Measurements from ENCODE around the gene RTP1. TPM values are rescaled to one million over a fixed set of nuclear protein-coding genes. Genes with fewer than 3 reads are reported as not detected.
"Not testable (repeated sequence)": the region's sequence is repeated elsewhere in the genome, so short reads cannot be mapped to it uniquely, and the experiment has no call there.

The RTP1 gene
- polyA plus RNA-seq, 1 of the 3 experiments (the other 2 are of a cell fraction): not detected

DNA sequence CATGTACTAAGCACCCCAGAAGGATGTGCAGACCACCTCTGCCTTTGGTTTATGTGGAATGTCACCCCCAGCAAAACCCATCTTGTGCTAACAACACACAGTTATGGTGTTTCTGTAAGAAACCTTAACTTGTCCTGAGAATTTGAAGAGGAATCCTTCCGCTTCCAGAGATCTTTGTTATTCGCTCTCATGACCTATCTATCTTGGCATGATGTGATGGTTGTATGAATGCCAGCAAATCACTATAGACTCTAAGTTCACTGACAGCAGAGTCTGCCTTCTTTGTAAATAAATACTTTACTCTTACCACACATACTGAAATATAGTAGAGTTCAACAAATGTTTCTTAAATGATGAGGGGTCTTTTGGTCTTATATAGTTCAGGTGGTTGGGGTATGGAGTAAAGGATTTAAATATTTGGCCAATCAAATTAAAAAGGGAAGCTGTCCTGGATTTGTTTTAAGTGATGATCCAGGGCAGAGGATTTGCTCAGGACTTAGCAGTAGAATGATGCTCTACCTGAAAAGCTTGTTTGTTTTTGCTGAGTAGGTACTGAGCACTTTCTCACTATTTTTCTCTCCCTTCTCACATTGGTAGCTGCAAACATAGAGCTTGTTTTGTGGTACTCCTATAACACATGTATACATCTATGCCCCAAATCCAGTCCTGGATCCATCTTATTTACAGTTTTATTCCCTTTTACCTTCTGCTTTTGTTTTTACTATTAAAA lies 27.9 kb upstream of the RTP1 start:
- Histone ChIP-seq H3K36me3 (replicated peaks in 1 of 2; ENCODE audit: control insufficient read depth in 1 of 2, insufficient read depth in 2 of 2, low read length in 1 of 2) (no peaks in the 10 kb centered on the region), H3K4me3 (ENCODE audit: low read depth in 2 of 2, low read length in 1 of 2) (no peak overlapping the region), H4K20me1 (ENCODE audit: insufficient read depth) (no peaks in the 10 kb centered on the region), H3K27ac (ENCODE audit: low read depth in 2 of 2, low read length in 1 of 2) (no peak overlapping the region), H3K9ac (no peak overlapping the region), H3K4me2 (no peak overlapping the region), H3K4me1 (ENCODE audit: control insufficient read depth in 1 of 2, insufficient read depth in 2 of 2, low read depth in 1 of 2, low read length in 1 of 2) (no peaks in the 10 kb centered on the region), H3K79me2 (ENCODE audit: insufficient read depth) (no peaks in the 10 kb centered on the region), H3K9me2 (no peaks in the 10 kb centered on the region), H3K27me3 (ENCODE audit: insufficient read depth) (no peaks in the 10 kb centered on the region), H2AFZ (ENCODE audit: low read depth) (no peak overlapping the region), H3F3A (replicated peaks; ENCODE audit: insufficient read depth) (no peaks in the 10 kb centered on the region), H3K9me3 (no peaks in the 10 kb centered on the region)
- TF ChIP-seq, protein P1, sequence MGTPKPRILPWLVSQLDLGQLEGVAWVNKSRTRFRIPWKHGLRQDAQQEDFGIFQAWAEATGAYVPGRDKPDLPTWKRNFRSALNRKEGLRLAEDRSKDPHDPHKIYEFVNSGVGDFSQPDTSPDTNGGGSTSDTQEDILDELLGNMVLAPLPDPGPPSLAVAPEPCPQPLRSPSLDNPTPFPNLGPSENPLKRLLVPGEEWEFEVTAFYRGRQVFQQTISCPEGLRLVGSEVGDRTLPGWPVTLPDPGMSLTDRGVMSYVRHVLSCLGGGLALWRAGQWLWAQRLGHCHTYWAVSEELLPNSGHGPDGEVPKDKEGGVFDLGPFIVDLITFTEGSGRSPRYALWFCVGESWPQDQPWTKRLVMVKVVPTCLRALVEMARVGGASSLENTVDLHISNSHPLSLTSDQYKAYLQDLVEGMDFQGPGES (IDR thresholded peaks at IDR 0.05; ENCODE audit: low read depth, low read length): no peak
- no peak for TF ChIP-seq EZH2phosphoT487 (IDR thresholded peaks at IDR 0.05; ENCODE audit: borderline replicate concordance, low read depth)
- TF ChIP-seq RXRA (IDR thresholded peaks at IDR 0.05; ENCODE audit: borderline replicate concordance, low read depth): no peak
- no peak for TF ChIP-seq TEAD4 (IDR thresholded peaks at IDR 0.05; ENCODE audit: borderline replicate concordance, insufficient read depth)
- TF ChIP-seq EP300 (IDR thresholded peaks at IDR 0.05; ENCODE audit: borderline replicate concordance in 1 of 2, low read depth in 1 of 2, low read length in 1 of 2): no peak
- no peak for TF ChIP-seq MXI1 (IDR thresholded peaks at IDR 0.05; ENCODE audit: low read depth, low read length)
- no peak for TF ChIP-seq SIN3A (IDR thresholded peaks at IDR 0.05; ENCODE audit: borderline replicate concordance, low read depth, low read length)
- no peak for TF ChIP-seq ELF1 (IDR thresholded peaks at IDR 0.05)
- TF ChIP-seq GATA2 (CRISPR knock-in tag; IDR thresholded peaks at IDR 0.05): no peak
- 79% methylated on average over 2 of the region's 2 CpGs for WGBS (ENCODE audit: low lambda C conversion rate)
- CTCF ChIA-PET: interaction anchor here (2.3 kb wide), 1 partner anchor 320 kb away, joined by 10 read pairs; no protein-coding TSS in a partner anchor
- POLR2A ChIA-PET: no interaction called here
- no peak for DNase-seq

DNA sequence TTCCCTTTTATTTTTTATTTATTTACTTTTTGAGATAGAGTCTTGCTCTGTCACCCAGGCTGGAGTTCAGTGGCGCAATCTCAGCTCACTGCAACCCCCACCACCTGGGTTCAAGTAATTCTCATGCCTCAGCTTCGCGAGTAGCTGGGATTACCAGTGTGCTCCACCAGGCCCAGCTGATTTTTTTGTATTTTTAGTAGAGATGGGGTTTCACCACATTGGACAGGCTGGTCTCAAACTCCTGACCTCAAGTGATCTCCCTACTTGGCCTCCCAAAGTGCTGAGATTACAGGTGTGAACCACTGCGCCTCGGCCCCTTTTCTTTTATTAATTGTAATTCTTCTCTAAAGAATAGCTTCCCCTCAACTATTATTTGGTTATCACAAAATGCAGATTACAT lies 26.4 kb upstream of the RTP1 start:
- WGBS (ENCODE audit: low lambda C conversion rate): 86% methylated on average over 5 of the region's 5 CpGs
- H3K79me2 ChIP-seq (ENCODE audit: insufficient read depth); H3K4me3 ChIP-seq (ENCODE audit: low read depth in 2 of 2, low read length in 1 of 2); H3F3A ChIP-seq (replicated peaks; ENCODE audit: insufficient read depth); H3K9me3 ChIP-seq; DNase-seq; H3K27me3 ChIP-seq (ENCODE audit: insufficient read depth); H3K9me2 ChIP-seq; H3K4me2 ChIP-seq; H4K20me1 ChIP-seq (ENCODE audit: insufficient read depth); H3K4me1 ChIP-seq (ENCODE audit: control insufficient read depth in 1 of 2, insufficient read depth in 2 of 2, low read depth in 1 of 2, low read length in 1 of 2); H2AFZ ChIP-seq (ENCODE audit: low read depth); H3K9ac ChIP-seq; H3K27ac ChIP-seq (ENCODE audit: low read depth in 2 of 2, low read length in 1 of 2); POLR2A ChIA-PET; H3K36me3 ChIP-seq (replicated peaks in 1 of 2; ENCODE audit: control insufficient read depth in 1 of 2, insufficient read depth in 2 of 2, low read length in 1 of 2): not testable (repeated sequence)
- CTCF ChIA-PET: interaction anchor here (0.7 to 2.3 kb wide), 2 partner anchors 31 to 322 kb away, joined by 3 to 10 read pairs; partner anchors contain the start of gene RPL39L

DNA sequence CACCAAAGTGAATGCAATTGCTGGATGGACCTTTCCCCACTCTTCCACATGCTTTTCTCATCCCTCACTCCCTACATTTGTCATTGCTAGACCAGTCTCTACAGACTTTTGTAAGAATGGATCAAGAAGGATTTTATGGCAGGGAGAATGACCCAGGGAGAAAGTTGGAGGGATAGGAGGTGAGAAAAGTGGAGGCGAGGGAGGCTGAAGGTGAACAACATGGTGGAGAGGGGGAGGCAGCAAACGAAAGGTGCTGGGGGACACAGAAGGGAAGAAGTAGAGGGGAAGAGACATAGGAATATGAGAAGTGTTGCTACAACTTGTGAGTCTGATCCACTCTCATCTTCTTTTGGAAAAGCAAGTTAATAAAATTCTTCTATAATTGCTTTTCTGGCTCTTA lies 24.4 kb upstream of the RTP1 start:
- no peak overlapping the region for H3K4me3 ChIP-seq (ENCODE audit: low read depth in 2 of 2, low read length in 1 of 2)
- no peaks in the 10 kb centered on the region for H3K79me2 ChIP-seq (ENCODE audit: insufficient read depth)
- no peaks in the 10 kb centered on the region for H3K9me2 ChIP-seq
- no peak for TF ChIP-seq MEF2A (IDR thresholded peaks at IDR 0.05; ENCODE audit: borderline replicate concordance, low read depth)
- TF ChIP-seq, protein P2, sequence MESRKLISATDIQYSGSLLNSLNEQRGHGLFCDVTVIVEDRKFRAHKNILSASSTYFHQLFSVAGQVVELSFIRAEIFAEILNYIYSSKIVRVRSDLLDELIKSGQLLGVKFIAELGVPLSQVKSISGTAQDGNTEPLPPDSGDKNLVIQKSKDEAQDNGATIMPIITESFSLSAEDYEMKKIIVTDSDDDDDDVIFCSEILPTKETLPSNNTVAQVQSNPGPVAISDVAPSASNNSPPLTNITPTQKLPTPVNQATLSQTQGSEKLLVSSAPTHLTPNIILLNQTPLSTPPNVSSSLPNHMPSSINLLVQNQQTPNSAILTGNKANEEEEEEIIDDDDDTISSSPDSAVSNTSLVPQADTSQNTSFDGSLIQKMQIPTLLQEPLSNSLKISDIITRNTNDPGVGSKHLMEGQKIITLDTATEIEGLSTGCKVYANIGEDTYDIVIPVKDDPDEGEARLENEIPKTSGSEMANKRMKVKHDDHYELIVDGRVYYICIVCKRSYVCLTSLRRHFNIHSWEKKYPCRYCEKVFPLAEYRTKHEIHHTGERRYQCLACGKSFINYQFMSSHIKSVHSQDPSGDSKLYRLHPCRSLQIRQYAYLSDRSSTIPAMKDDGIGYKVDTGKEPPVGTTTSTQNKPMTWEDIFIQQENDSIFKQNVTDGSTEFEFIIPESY (IDR thresholded peaks at IDR 0.05; ENCODE audit: borderline replicate concordance, low read depth): no peak
- TF ChIP-seq RAD21 (IDR thresholded peaks at IDR 0.05; ENCODE audit: low read length): no peak
- no peak for TF ChIP-seq RFX5 (IDR thresholded peaks at IDR 0.05; ENCODE audit: low read length)
- TF ChIP-seq TAF1 (IDR thresholded peaks at IDR 0.05; ENCODE audit: borderline replicate concordance, low read depth, low read length): no peak
- TF ChIP-seq SMC3 (IDR thresholded peaks at IDR 0.05; ENCODE audit: low read depth, low read length): no peak
- TF ChIP-seq CHD2 (IDR thresholded peaks at IDR 0.05; ENCODE audit: low read length, partially characterized antibody): no peak
- TF ChIP-seq YY1 (IDR thresholded peaks at IDR 0.05; ENCODE audit: low read depth): no peak
- no peak for DNase-seq
- H3K9me3 ChIP-seq: no peaks in the 10 kb centered on the region
- ChIA-PET CTCF (interaction anchor here (1.0 to 2.7 kb wide), 2 partner anchors 8 to 59 kb away, joined by 3 to 18 read pairs; no protein-coding TSS in a partner anchor), POLR2A (no interaction called here)
- H3K4me2 ChIP-seq: no peak overlapping the region
- no peaks in the 10 kb centered on the region for H3K4me1 ChIP-seq (ENCODE audit: control insufficient read depth in 1 of 2, insufficient read depth in 2 of 2, low read depth in 1 of 2, low read length in 1 of 2)
- no peak overlapping the region for H2AFZ ChIP-seq (ENCODE audit: low read depth)
- H3K27me3 ChIP-seq (ENCODE audit: insufficient read depth): no peaks in the 10 kb centered on the region
- H3K27ac ChIP-seq (ENCODE audit: low read depth in 2 of 2, low read length in 1 of 2): no peak overlapping the region
- no peaks in the 10 kb centered on the region for H3K36me3 ChIP-seq (replicated peaks in 1 of 2; ENCODE audit: control insufficient read depth in 1 of 2, insufficient read depth in 2 of 2, low read length in 1 of 2)
- H3K9ac ChIP-seq: no peak overlapping the region
- H3F3A ChIP-seq (replicated peaks; ENCODE audit: insufficient read depth): no peaks in the 10 kb centered on the region
- no peaks in the 10 kb centered on the region for H4K20me1 ChIP-seq (ENCODE audit: insufficient read depth)
- WGBS (ENCODE audit: low lambda C conversion rate): 38% methylated on average over 2 of the region's 2 CpGs
